Endothelial cell of umbilical vein (primary cell): ENCODE data around the gene CALML5. TPM values are rescaled to one million over a fixed set of nuclear protein-coding genes. Genes with fewer than 3 reads are reported as not detected.

Experiments
- BruUV-seq: library from RNA; stranded (reverse); fragments of 400-500 nt; replicated peaks from 2 replicates; lab custom pipeline; 2021; lab: Mats Ljungman, UMichigan
- CTCF ChIA-PET: fragments of 300-600, 350-600 bp; sonication (Branson Sonifier 250); formaldehyde crosslinking; loops from one replicate; lab custom pipeline; 2021; ENCODE audit warnings: antibody characterized with exemption, inconsistent platforms; lab: Charles Lee
- POLR2A ChIA-PET: fragments of 300-600, 350-600 bp; sonication (Branson Sonifier 250); formaldehyde crosslinking; loops from one replicate; lab custom pipeline; 2021; ENCODE audit warnings: antibody characterized with exemption, inconsistent platforms; lab: Charles Lee
- DNase-seq: peaks from one replicate; pipeline ENCODE4 v3.0.0-alpha.2; 2011; ENCODE audit warnings: low read depth, low spot score
- FAIRE-seq: peaks from 2 replicates; lab custom pipeline; 2011; peaks lifted over from hg19 to GRCh38; lab: Jason Lieb, UNC
- H2AFZ ChIP-seq: 2 replicates; pipeline ENCODE4 v1.6.0; 2012; ENCODE audit warnings: low read depth, low read length, control low read depth, inconsistent platforms
- H3K27ac ChIP-seq: 2 replicates; pipeline ENCODE4 v1.5.1; 2011; ENCODE audit warnings: low read depth, mild to moderate bottlenecking, control low read depth, low read length, moderate library complexity; ENCODE audit not compliant: insufficient read depth
- H3K27me3 ChIP-seq, 2 experiments: 2 replicates each; pipeline versions ENCODE4 v1.6.0 to v1.6.1; 2011; ENCODE audit warnings: low read length in 2 of 2, mixed read lengths in 1 of 2; ENCODE audit not compliant: control insufficient read depth in 2 of 2, insufficient read depth in 2 of 2
- H3K36me3 ChIP-seq, 2 experiments: 2 replicates in 1 of 2; 3 replicates in 1 of 2; pipeline ENCODE4 v1.5.1; 2011; ENCODE audit warnings: low read length in 2 of 2, mild to moderate bottlenecking in 1 of 2, moderate library complexity in 1 of 2; ENCODE audit not compliant: control insufficient read depth in 2 of 2, insufficient read depth in 2 of 2; ENCODE audit errors: extremely low read depth in 1 of 2
- H3K4me1 ChIP-seq: 3 replicates; pipeline ENCODE4 v1.5.1; 2011; ENCODE audit warnings: mild to moderate bottlenecking, low read length; ENCODE audit not compliant: control insufficient read depth, insufficient read depth; ENCODE audit errors: extremely low read depth
- H3K4me2 ChIP-seq: 2 replicates; pipeline ENCODE4 v1.6.1; 2011; ENCODE audit warnings: low read length, control low read depth, mixed read lengths; ENCODE audit not compliant: insufficient read depth
- H3K4me3 ChIP-seq, 3 experiments: fragments of 200-600 bp in 1 of 3; sonication (generic), shearing (Covaris generic) in 1 of 3; replicated peaks in 1 of 3; 2 replicates each; pipeline ENCODE4 v1.5.1; 2011 to 2016; ENCODE audit warnings: control low read depth in 3 of 3, low read length in 3 of 3, mild to moderate bottlenecking in 2 of 3, inconsistent platforms in 1 of 3, low read depth in 1 of 3, moderate library complexity in 1 of 3; ENCODE audit not compliant: insufficient read depth in 1 of 3
- H3K79me2 ChIP-seq: 2 replicates; pipeline ENCODE4 v1.6.0; 2012; ENCODE audit warnings: low read length, inconsistent platforms; ENCODE audit not compliant: control insufficient read depth, insufficient read depth
- H3K9ac ChIP-seq: replicated peaks from 2 replicates; pipeline ENCODE3; 2011; ENCODE audit warnings: low read length, control low read depth; ENCODE audit not compliant: insufficient read depth; ENCODE audit errors: extremely low read depth
- H3K9me1 ChIP-seq: replicated peaks from 3 replicates; pipeline ENCODE4 v1.6.0; 2011; ENCODE audit warnings: mild to moderate bottlenecking, low read length; ENCODE audit not compliant: control insufficient read depth, insufficient read depth; ENCODE audit errors: extremely low read depth
- H3K9me3 ChIP-seq: replicated peaks from 2 replicates; pipeline ENCODE4 v1.5.1; 2012; ENCODE audit warnings: low read length, inconsistent platforms; ENCODE audit not compliant: control insufficient read depth, insufficient read depth
- H4K20me1 ChIP-seq: replicated peaks from 2 replicates; pipeline ENCODE3; 2011; ENCODE audit warnings: mild to moderate bottlenecking, low read length; ENCODE audit not compliant: control insufficient read depth, insufficient read depth; ENCODE audit errors: extremely low read depth
- EZH2 ChIP-seq: IDR thresholded peaks from 2 replicates; pipeline ENCODE4 v1.6.1; 2012; ENCODE audit warnings: borderline replicate concordance, low read depth, mild to moderate bottlenecking, moderate library complexity, low read length, inconsistent platforms; ENCODE audit not compliant: severe bottlenecking
- FOS ChIP-seq: IDR thresholded peaks from 2 replicates; pipeline ENCODE4 v1.6.1; 2011; ENCODE audit warnings: mild to moderate bottlenecking, low read length, moderate library complexity, borderline replicate concordance; ENCODE audit not compliant: insufficient read depth
- GATA2 ChIP-seq: IDR thresholded peaks from 2 replicates; pipeline ENCODE4 v1.7.0; 2011; ENCODE audit warnings: low read depth, mild to moderate bottlenecking, moderate library complexity, mixed read lengths, low read length; ENCODE audit not compliant: insufficient read length, insufficient read depth
- JUN ChIP-seq: IDR thresholded peaks from 2 replicates; pipeline ENCODE4 v1.6.1; 2011; ENCODE audit warnings: borderline replicate concordance, low read depth; ENCODE audit not compliant: insufficient read length, insufficient read depth
- MYC ChIP-seq: IDR thresholded peaks from one replicate; pipeline ENCODE4 v1.6.1; 2011; ENCODE audit warnings: mild to moderate bottlenecking, low read depth, low read length
- POLR2A ChIP-seq: IDR thresholded peaks from 2 replicates; pipeline ENCODE4 v1.6.1; 2012; ENCODE audit warnings: low read depth, mild to moderate bottlenecking, control low read depth, low read length
- POLR2AphosphoS5 ChIP-seq: IDR thresholded peaks from 2 replicates; pipeline ENCODE4 v1.6.1; 2012; ENCODE audit warnings: low read depth, mild to moderate bottlenecking, control low read depth, low read length, moderate library complexity; ENCODE audit not compliant: insufficient read depth
- dilution Hi-C: fragments of 300-500 bp; cut with MboI; formaldehyde crosslinking; loops from one replicate; pipeline ENCODE4 v1.15.0; 2019; ENCODE audit warnings: low sequenced_read_pairs; ENCODE audit not compliant: extremely low pct_ligation_motif_present
- intact Hi-C: fragments of 100-400 bp; cut with micrococcal nuclease; formaldehyde crosslinking; loops from one replicate; pipeline ENCODE4 v1.10.0; 2022
- polyA plus RNA-seq, 4 experiments: library from polyadenylated mRNA; depleted of rRNA in 3 of 4; stranded (reverse) in 3 of 4; unstranded in 1 of 4; fragments of >200 nt; gene quantifications; 2 replicates each; pipeline versions ENCODE4 v1.2.1 to v1.2.3, GENCODE V29; 2011 to 2012; ENCODE audit warnings: missing spikeins in 1 of 4
- total RNA-seq: library from RNA; stranded (reverse); gene quantifications from 2 replicates; pipeline ENCODE4 v1.2.3, GENCODE V29; 2021
- TF ChIP-seq, protein P1 (sequence below), 2 donors: IDR thresholded peaks; 1 replicate in 1 of 2; 2 replicates in 1 of 2; pipeline ENCODE4 v1.5.1; 2011; ENCODE audit warnings: low read length in 2 of 2, mild to moderate bottlenecking in 2 of 2, moderate library complexity in 2 of 2, control low read depth in 1 of 2, inconsistent platforms in 1 of 2, low read depth in 1 of 2; ENCODE audit not compliant: insufficient read depth in 1 of 2; ENCODE audit errors: extremely low read depth in 1 of 2
- TF ChIP-seq, protein P2 (sequence below): IDR thresholded peaks from 2 replicates; pipeline ENCODE4 v1.6.1; 2011; ENCODE audit not compliant: insufficient read depth, insufficient read length

CALML5 gene
- total and polyA plus RNA-seq, 2 donors (not counting 3 experiments of a cell fraction or from before 2014, with no cell fraction given) = not detected

DNA sequence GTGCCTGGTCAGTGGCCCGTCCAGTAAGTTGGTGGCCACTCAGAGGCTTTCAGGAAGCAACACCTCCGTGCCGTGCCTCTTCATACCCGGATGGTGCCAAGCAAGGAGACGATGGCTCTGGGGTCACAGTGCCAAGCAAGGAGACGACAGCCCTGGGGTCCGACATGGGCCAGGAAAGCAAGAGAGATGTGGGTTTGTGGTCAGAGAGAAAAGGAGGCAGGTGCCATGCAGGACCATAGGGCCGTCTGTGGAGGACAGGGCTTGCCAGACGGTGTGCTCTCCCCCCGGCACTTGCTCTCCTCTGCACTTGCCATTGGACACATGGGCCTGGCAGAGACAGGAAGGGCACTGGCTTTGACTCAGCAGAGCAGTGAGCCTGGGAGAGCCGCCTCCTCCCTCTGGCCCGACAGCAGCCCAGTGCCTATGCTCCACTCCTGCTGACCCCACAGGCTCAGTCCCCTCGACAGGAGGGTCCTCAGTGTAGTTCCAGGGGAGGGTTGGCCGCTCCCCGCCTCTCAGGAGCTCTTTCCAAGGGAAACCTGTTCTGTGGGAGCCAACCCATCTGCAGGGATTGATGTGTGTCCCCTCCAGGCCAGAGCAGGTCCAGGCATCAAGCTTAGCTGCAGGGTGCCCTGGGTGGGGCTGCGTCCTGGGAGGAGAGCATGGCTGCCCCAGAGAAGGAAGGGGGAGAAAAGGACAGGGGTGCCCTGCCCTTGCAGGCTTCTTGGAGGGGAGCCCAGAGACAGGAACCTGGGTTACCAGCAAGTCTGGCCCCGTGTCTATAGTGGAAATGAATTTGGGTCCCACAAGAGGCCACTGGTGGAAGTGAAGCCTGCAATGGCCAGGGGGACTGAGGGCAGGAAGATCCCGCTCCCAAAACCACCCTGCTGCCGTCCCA lies 7.6 kb upstream of the CALML5 start:
- CTCF ChIA-PET = interaction anchor here (0.6 to 1.3 kb wide), 2 partner anchors 37 to 116 kb away, joined by 3 to 4 read pairs; no protein-coding TSS in a partner anchor
- no peak for FAIRE-seq

More for the DNA sequence above, 7.6 kb upstream of the CALML5 start:
- Histone ChIP-seq H4K20me1 (no peaks in the 10 kb centered on the region), H3K9me3 (no peaks in the 10 kb centered on the region), H3K9me1 (no peaks in the 10 kb centered on the region), H3K4me3 (no peak overlapping the region), H2AFZ (no peak overlapping the region), H3K79me2 (no peaks in the 10 kb centered on the region), H3K27ac (no peak overlapping the region), H3K4me1 (no peaks in the 10 kb centered on the region), H3K27me3 (peaks cover 0 to 1% of the 10 kb centered on the region in 2 experiments), H3K9ac (no peak overlapping the region), H3K36me3 (no peaks in the 10 kb centered on the region), H3K4me2 (no peak overlapping the region)
- no peak for TF ChIP-seq EZH2
- TF ChIP-seq POLR2AphosphoS5 = no peak
- TF ChIP-seq GATA2 = no peak
- TF ChIP-seq MYC = no peak
- no peak for TF ChIP-seq JUN
- no peak for TF ChIP-seq FOS
- TF ChIP-seq, protein P1, sequence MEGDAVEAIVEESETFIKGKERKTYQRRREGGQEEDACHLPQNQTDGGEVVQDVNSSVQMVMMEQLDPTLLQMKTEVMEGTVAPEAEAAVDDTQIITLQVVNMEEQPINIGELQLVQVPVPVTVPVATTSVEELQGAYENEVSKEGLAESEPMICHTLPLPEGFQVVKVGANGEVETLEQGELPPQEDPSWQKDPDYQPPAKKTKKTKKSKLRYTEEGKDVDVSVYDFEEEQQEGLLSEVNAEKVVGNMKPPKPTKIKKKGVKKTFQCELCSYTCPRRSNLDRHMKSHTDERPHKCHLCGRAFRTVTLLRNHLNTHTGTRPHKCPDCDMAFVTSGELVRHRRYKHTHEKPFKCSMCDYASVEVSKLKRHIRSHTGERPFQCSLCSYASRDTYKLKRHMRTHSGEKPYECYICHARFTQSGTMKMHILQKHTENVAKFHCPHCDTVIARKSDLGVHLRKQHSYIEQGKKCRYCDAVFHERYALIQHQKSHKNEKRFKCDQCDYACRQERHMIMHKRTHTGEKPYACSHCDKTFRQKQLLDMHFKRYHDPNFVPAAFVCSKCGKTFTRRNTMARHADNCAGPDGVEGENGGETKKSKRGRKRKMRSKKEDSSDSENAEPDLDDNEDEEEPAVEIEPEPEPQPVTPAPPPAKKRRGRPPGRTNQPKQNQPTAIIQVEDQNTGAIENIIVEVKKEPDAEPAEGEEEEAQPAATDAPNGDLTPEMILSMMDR (IDR thresholded peaks at IDR 0.05; ENCODE audit: extremely low read depth in 1 of 2, insufficient read depth in 1 of 2, low read depth in 1 of 2, low read length in 2 of 2) = no peak
- TF ChIP-seq, protein P2, sequence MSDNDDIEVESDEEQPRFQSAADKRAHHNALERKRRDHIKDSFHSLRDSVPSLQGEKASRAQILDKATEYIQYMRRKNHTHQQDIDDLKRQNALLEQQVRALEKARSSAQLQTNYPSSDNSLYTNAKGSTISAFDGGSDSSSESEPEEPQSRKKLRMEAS = no peak
- no peak for TF ChIP-seq POLR2A
- dilution Hi-C loops (no loop called here), intact Hi-C loops (no loop called here)
- POLR2A ChIA-PET = no interaction called here
- DNase-seq = no peak
- no TSS peak for BruUV-seq
